Nephron progenitor cell (in vitro differentiated cells): ENCODE measurements around the gene CILP2.

Experiments
- DNase-seq: peaks from one replicate; pipeline ENCODE4 v3.0.0; 2021
- H3K27ac Mint-ChIP-seq: 2 replicates; pipeline ENCODE4 v1.8.0; 2021; ENCODE audit warnings: mild to moderate bottlenecking, moderate library complexity, mixed read lengths
- H3K27me3 Mint-ChIP-seq: 2 replicates; pipeline ENCODE4 v1.8.0; 2021; ENCODE audit warnings: mild to moderate bottlenecking, low read depth, mixed read lengths; ENCODE audit not compliant: poor library complexity
- H3K36me3 Mint-ChIP-seq: 2 replicates; pipeline ENCODE4 v1.8.0; 2021; ENCODE audit warnings: low read depth, mixed read lengths
- H3K4me1 Mint-ChIP-seq: 2 replicates; pipeline ENCODE4 v1.8.0; 2021; ENCODE audit warnings: mixed read lengths
- H3K4me3 Mint-ChIP-seq: 2 replicates; pipeline ENCODE4 v1.8.0; 2021; ENCODE audit warnings: mild to moderate bottlenecking, moderate library complexity, mixed read lengths
- H3K9me3 Mint-ChIP-seq: 2 replicates; pipeline ENCODE4 v1.8.0; 2021; ENCODE audit warnings: mild to moderate bottlenecking, moderate library complexity, mixed read lengths
- CTCF ChIP-seq: fragments of 200-600 bp; sonication (generic); IDR thresholded peaks from 2 replicates; pipeline ENCODE4 v1.5.0; 2021; ENCODE audit warnings: antibody characterized with exemption

Gene CILP2

DNA sequence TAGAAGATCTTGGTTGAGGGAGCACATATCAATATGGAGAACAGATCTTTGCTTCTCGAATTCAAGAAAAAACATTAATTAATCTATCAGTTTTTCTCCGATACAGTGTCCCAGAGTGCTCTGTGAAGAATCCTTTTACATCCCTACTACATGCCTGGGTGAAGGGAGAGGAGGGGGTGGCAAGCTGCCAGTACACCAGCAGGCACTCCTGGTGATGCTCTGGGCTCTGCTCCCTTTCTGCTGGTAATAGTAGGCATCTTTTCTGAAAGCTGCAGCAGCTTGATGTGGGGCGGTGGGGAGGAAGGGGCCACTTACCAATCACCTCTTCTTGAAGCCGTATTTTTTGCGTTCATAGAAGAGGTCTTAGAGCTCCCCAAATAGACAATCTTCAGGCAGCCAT, 49.7 kb downstream of the CILP2 start:
- H3K36me3 Mint-ChIP-seq: no peaks in the 10 kb centered on the region
- peaks cover 6% of the 10 kb centered on the region for H3K4me1 Mint-ChIP-seq

DNA sequence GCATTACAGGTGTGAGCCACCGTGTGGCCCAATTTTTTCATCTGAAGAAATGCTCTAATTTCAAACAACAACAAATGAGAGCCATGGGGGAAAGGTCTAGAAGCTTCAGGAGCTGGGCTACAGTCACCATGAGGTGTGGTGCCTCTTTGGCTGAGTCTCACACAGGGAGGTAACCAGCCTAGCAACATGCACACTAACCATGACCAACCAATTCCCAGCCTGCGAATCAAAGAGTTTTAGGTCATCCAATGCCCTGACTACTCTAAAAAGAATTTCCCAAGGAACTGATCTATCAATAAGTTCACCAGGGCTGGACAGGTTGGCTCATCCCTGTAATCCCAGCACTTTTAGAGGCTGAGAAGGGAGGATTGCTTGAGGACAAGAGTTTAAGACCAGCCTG, 50.5 kb downstream of the CILP2 start:
- DNase-seq: no peak
- Mint-ChIP-seq H3K27ac (no peak overlapping the region), H3K4me3 (no peak overlapping the region), H3K36me3 (no peaks in the 10 kb centered on the region), H3K9me3 (no peaks in the 10 kb centered on the region), H3K4me1 (peaks cover 6% of the 10 kb centered on the region), H3K27me3 (no peaks in the 10 kb centered on the region)
- TF ChIP-seq CTCF: no peak

More for the DNA sequence above, 49.7 kb downstream of the CILP2 start:
- DNase-seq: no peak
- Mint-ChIP-seq H3K27ac (no peak overlapping the region), H3K4me3 (no peak overlapping the region), H3K9me3 (no peaks in the 10 kb centered on the region), H3K27me3 (no peaks in the 10 kb centered on the region)
- no peak for TF ChIP-seq CTCF

- no peaks in the 10 kb centered on the region for H3K9me3 Mint-ChIP-seq
- H3K4me3 Mint-ChIP-seq: no peak overlapping the region
- peak overlapping the region; percentile 66 for H3K27ac Mint-ChIP-seq
Measured at GRCh38 chr19:19591133-19591825, 53.2 kb downstream of the CILP2 start.

DNA sequence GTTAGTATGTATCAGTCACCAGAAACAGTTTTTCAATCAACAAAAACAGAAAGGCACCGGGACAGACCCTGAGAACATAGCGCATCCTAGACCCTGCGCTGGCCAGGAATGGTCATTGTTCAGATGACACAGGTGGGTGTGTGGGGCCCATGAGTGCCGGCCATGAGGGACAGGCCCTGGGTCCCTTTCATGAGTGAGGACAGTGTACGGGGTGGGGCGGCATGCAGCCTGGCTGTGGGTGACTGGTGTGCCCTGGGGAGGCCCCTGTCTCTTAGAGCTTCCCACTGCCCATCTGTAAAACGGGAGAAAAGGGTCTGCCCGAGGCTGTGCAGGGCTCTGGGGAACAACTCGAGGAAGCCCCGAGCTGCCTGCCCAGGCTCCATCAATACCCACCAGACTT, 54.6 kb downstream of the CILP2 start:
- Mint-ChIP-seq H3K4me3 (no peak overlapping the region), H3K36me3 (no peaks in the 10 kb centered on the region), H3K9me3 (no peaks in the 10 kb centered on the region), H3K27me3 (no peaks in the 10 kb centered on the region), H3K27ac (no peak overlapping the region), H3K4me1 (peaks cover 15% of the 10 kb centered on the region)
- TF ChIP-seq CTCF: no peak
- DNase-seq: no peak

More at GRCh38 chr19:19591133-19591825, 53.2 kb downstream of the CILP2 start:
- no peak for DNase-seq
- Mint-ChIP-seq H3K27me3 (no peaks in the 10 kb centered on the region), H3K36me3 (no peaks in the 10 kb centered on the region), H3K4me1 (peaks cover 13% of the 10 kb centered on the region)
- no peak for TF ChIP-seq CTCF

DNA sequence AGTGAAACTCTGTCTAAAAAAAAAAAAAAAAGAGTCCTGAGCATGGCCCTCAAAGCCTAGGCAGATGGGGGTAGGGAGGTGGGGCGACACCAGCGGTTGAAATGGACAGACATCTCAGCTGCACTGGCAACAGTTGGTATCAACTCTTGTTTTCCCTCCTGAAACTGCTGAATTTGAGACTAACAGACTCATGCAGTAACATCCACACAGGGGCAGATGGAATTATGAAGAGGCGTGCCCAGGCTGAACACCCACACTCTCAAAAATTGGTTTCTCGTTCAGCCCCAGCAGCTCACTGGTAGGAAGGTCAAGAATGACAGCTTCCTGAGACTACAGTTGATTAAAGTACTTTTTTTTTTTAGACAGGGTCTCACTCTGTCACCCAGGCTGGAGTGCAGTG, 56.3 kb downstream of the CILP2 start:
- DNase-seq: no peak
- Mint-ChIP-seq H3K4me3 (no peak overlapping the region), H3K9me3 (no peaks in the 10 kb centered on the region), H3K4me1 (peaks cover 18% of the 10 kb centered on the region), H3K27ac (no peak overlapping the region), H3K27me3 (no peaks in the 10 kb centered on the region), H3K36me3 (no peaks in the 10 kb centered on the region)
- no peak for TF ChIP-seq CTCF

DNA sequence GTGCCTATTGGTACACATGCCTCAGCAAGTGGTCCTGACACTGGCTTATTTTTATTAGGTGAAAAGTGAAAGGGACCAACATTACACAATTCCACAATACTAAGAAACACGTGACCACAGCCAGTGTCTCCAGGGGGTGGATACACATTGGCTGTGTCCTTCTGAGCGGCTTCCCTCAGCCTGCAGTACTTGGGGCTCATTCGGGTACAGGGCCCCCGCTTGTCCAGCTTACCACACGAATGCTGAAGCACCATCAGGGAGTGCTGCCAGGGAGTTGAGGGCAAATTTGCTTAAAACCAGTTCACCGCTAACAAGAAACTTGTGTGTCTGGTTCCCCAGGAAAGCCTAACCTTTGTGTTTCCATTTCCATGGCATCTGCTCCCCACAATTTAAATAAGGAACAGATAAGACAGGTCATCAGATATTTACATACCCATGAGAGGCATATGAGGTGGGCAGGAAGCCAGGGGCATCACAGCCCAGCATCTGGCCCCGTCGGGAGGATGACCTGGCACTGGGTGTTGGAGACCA, 57.2 kb downstream of the CILP2 start:
- H3K36me3 Mint-ChIP-seq: no peaks in the 10 kb centered on the region
- no peaks in the 10 kb centered on the region for H3K9me3 Mint-ChIP-seq
- peaks cover 18% of the 10 kb centered on the region for H3K4me1 Mint-ChIP-seq
- DNase-seq: no peak
- no peak overlapping the region for H3K4me3 Mint-ChIP-seq
- no peaks in the 10 kb centered on the region for H3K27me3 Mint-ChIP-seq
- TF ChIP-seq CTCF: no peak
- H3K27ac Mint-ChIP-seq: peak overlapping the region; percentile 31
